Fibroblast of lung (primary cell): Measurements from ENCODE around the gene SH3PXD2A.

Experiments
- CTCF ChIP-seq, 2 donors: IDR thresholded peaks in 1 of 2; conservative IDR thresholded peaks in 1 of 2; 1 replicate in 1 of 2; 2 replicates in 1 of 2; pipeline ENCODE4 v1.5.1; 2011 to 2012; ENCODE audit warnings: low read length in 2 of 2, control low read depth in 1 of 2, inconsistent platforms in 1 of 2, low read depth in 1 of 2, mild to moderate bottlenecking in 1 of 2
- EZH2 ChIP-seq: IDR thresholded peaks from 2 replicates; pipeline ENCODE4 v1.5.1; 2012; ENCODE audit warnings: low read length, control low read depth, mild to moderate bottlenecking; ENCODE audit errors: missing control alignments

GRCh38 chr10:103901299-103901698 lies 45.9 kb upstream of the SH3PXD2A start:
- TF ChIP-seq CTCF (conservative IDR thresholded peaks at IDR 0.05 in 1 of 2, IDR thresholded peaks at IDR 0.05 in 1 of 2; ENCODE audit: low read depth in 1 of 2, low read length in 2 of 2) (no peak), EZH2 (no peak)
